ENCODE measurements around the gene UVRAG.

The UVRAG gene

DNA sequence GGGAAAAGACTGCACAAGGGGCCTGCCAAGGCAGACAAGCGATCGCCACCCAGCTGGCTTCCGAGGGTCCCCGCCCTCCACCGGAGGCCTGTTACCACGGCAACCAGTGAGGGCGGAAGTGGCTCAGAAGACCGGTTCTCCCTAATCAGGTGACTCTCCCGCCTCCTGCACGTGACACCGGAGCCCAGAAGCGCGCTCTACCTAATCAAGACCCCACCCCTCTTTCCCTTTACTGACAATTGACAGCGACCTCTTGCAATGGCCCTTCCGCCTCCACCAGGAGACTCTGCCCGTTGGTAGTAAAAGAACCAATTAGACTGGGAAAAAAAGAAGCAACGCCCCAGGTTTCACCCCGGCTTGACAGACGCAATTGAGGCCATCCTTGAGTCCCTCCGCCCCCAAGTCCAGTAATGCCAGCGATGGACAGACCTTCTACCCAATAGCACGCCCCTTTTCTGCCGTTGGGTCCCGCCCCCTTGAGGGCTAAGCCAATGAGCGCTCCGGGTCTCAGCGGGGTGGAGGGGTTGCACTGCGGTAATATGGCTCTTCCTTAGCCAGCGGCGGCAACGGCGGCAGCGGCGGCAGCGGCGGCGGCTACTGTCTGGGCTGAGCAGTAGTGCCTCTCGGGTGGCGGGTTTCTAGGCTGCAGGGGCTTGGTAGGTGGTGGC lies at the start of gene UVRAG:
Gene UVRAG (plus strand): TSS at position 534 of the 668 bp plus-strand sequence. CDS start 198 bp downstream, outside the sequence.
- peak; percentile 96 for DNase-seq (ENCODE audit: low read depth)

DNA sequence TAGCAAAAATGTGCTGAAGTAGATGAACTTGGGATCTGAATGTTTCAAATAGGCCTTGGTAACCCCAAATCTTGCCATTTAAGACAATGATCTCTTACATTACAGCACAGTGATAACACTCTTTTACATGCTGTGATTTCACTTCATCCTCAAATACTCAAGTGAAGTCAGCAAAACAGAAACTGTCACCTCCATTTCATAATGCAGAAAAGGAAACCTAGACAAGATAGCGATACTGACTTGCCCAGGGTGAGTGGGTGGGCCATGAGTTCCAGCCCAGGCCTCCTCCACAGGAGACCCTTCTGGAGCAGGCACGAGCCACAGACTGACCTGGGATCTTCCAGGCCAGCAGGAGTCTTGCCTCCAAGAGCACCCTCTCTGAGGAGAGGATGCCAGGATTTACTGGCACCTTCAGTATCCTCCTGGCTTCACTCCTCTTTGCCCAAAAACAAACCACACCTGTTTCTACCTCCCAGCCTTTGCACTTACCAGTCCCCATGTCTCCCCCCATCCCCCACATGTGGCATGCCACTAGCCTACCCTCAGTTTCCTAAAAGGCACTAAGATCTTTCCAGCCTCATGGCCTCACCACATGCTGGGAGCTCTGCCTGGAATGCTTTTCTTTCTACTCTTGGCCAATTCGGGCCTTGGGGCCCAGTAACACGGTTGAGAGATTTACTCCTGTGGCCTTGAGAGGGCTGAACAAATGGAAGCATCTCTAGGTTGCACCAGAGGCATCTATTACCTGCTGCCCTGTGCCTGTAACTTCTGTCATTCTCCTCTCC lies 48.4 kb upstream of the UVRAG start:
- DNase-seq (ENCODE audit: low read depth) = no peak

DNA sequence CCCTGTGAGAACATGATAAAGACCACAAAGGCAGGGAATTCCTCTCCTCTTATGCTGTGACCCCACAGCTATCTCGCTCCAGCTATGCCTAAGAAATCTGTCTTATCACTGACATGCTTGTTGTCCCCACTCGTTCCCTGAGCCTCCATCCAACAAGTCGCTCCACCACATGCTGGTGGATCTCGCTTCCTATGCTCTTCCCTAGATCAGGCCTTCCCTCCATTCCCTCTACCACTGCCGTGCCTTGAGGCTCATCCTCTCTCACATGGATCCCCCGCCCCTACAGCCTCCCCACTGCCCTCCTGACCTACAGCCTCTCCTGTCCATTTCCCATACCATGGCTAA lies 47.8 kb upstream of the UVRAG start:
- DNase-seq (ENCODE audit: low read depth) = no peak

DNA sequence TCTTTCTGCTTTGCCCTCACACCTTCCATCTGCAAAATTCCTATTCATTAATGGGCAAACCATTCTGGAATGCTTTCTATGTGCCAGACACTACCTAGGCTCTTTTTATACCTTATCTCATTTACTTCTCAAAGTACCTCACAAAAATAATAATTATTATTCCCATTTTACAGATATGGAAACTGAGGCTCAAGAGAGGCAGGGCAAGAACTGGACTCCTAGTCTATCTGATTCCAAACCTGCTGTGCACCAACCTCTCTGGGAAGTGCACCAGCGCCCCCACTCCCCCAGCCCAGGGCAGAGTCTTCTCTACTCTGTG lies 47.3 kb upstream of the UVRAG start:
- DNase-seq (ENCODE audit: low read depth) = no peak

DNA sequence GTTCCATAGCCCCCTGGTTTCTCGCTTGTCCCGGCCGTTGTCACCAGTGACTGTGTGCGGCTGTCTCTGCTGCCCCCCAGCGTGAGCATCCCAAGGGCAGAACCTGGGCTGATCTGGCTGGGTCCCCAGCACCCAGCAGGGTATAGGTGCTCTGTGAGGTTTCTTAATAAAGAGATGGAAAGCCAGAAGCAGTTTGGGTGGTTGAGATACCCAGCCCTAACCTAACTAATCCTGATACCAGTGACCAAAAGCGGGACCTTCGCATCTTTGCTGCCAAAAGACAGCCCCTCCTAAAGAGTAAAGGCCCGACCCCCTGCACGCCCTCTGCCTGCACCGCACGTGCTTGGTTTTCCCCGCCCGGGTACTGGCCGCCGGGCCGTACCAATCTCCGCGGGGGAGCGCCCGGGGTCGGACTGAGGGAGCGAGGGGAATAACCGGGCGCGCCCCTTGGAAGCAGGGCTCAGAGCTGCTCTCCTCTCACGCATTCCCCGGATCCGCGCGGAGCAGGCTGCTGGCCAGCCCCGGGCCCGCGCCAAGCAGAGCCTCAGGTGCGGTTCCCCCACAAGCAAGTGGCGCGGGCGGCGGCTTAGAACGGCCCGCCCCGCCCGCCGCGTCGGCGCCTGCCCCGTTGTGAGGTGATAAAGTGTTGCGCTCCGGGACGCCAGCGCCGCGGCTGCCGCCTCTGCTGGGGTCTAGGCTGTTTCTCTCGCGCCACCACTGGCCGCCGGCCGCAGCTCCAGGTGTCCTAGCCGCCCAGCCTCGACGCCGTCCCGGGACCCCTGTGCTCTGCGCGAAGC lies 46.7 kb upstream of the UVRAG start, which contains the start of gene DGAT2:
Gene DGAT2 (plus strand): TSS at position 667 of the 797 bp plus-strand sequence. CDS start 214 bp downstream, outside the sequence.
- DNase-seq (ENCODE audit: low read depth) = peak; percentile 48

DNA sequence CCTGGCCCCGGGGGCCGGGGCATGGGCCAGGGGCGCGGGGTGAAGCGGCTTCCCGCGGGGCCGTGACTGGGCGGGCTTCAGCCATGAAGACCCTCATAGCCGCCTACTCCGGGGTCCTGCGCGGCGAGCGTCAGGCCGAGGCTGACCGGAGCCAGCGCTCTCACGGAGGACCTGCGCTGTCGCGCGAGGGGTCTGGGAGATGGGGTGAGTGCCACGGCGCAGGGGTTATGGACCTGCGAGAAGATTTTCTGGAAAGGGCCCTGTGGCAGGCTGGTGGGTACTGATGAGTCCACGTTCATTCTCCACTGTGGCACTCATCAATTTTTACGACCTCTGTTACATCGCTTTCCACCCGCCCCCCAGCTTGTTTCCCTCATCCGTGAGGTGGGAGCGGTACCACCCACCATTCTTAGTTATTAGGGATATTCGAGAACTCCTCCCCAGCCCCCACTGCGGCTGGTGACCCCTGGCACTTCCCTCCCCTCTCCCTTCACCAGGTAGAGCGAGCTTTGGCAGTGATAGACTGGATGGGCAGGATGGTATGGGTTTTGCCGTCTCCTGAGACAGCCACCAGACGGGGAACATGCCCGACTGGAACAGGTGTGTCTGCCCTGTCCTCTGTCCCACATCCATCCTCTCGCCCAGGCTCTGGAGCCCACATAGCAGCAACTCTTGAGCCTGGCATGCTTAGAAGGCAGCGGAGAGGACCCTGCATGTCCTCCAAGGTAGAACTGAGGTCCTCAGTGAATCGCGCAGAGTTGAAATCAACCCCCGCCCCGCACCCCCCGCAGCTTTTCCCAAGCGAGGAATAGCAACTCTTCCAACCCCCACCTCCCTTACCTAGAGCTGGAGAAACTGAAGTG lies 45.9 kb upstream of the UVRAG start:
- no peak for DNase-seq (ENCODE audit: low read depth)

DNA sequence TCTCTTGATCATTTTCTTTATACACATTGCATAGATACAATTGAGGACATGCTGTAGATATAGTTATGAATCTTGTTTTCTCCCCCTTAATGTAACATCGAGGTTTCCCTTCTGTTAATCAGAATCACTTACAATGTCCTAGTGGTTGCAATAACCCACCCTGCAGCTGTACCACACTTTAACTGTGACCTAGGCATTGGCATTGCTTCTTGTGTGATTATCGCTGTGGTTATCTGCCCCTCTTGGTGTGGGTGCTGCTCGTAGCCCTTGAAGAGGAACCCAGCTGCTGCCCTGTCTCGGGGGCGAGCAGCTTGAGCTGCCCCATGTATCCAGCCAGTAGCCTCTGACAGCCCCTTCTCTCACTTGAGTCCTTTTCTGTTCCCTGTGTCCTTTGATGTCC lies 44.9 kb upstream of the UVRAG start:
- DNase-seq (ENCODE audit: low read depth) = no peak

DNA sequence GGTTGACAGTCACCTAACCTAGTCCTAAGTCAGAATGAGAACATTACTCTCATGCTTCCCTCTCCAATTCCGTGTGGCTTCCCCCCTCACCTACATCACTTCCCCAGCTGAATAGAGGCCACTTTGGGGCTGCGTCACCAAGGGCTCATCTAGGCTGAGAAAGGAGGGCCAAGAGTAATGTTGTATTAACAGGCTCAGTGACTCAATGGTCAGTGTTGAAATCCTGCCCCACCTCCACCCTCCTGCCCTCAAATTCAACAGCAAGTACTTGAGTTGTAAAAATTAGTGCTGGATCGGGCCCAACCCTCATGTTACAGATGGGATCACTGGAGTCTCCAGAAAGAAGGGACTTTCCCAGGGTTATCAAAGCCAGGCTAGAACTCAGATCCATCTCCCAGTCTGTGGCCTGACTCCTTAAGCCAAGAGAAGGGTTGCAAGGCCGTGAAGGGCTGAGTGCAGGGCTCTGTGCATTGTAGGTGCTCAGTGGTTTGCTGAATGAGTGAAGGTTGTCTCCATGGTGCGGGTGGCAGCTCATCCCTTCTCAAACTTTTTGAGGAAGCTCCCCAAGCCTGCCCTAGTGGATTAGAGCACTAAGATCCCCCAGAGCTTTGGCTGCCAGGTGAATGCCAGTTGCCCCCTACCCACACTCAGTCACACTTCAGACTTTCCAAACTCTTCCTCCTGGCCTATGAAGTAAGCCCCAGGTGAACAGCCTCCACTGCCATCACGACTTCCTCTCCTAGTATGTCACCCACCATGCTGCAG lies 43.2 kb upstream of the UVRAG start:
- DNase-seq (ENCODE audit: low read depth) = no peak

DNA sequence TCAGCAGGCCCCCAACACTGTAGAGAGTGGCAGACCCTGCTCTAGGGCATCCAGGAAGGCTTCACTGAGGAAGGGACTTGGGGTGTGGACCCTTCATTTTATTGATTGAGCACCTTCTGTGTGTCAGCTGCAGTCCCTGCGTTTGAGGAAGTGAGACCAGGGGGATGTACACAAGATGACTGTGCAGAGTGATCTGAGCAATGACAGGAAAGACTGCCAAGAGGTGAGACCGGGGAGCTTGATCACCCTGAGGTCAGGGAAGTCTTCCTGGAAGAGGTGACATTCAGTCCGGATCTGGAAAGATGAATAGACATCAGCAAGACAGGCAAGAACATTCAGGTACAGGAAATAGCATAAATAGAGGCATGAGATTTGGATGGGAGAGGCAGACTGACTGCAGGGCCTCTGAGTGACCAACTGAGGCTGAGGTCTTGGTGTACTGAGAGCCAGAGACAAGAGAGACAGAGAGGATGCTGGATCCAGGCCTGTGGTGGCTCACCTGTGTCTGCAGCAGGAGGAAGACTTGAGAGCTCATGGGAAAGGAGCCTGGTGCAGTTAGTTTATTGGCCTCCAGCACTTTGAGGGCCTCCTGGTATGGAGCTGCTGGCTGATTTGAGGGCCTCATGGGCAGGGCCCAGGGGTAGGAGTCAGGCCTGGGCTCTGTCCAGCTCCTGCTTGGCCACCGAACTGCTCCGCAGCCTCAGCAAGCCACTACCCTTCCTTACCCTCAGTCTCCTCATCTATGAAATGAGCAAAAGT lies 41.2 kb upstream of the UVRAG start:
- DNase-seq (ENCODE audit: low read depth) = no peak

DNA sequence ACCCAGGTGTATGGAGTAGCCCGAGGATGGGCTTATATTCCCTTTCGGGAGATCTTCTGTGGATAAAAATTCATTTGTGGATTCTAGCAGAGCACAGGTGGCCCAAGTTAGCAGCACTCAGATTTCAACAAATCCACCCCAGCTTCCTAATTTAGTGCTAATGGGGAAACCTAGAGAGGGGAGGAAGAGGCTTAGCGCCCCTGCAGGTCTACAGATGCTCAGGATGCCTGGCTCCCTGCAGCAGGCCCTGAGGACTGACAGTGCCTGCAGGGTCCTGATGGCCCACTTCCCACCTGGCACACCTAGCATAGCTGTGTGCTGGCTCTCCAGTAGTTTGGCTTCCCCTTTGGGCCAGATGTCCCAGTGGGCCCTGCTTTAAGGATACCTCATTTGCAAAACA lies 40.0 kb upstream of the UVRAG start:
- no peak for DNase-seq (ENCODE audit: low read depth)

DNA sequence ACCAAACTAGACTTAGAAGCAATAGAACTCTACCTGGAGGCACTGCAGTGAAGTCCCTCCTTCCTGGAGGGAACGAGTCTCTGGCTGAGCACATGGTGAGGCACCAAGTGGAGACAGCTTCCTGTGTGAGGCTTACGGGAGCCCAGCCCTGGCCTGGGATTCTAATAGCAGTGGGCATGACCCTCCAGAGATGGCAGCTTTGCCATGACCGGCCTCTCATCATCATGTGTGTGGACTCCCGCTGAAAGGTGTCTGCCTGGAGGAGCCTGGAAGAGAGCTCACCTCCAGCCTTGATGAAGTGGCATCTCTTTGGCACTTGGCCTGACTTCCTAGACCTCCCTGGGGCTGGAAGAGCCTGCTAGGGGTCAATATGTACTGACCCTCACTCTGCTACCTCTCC lies 38.5 kb upstream of the UVRAG start:
- no peak for DNase-seq (ENCODE audit: low read depth)

DNA sequence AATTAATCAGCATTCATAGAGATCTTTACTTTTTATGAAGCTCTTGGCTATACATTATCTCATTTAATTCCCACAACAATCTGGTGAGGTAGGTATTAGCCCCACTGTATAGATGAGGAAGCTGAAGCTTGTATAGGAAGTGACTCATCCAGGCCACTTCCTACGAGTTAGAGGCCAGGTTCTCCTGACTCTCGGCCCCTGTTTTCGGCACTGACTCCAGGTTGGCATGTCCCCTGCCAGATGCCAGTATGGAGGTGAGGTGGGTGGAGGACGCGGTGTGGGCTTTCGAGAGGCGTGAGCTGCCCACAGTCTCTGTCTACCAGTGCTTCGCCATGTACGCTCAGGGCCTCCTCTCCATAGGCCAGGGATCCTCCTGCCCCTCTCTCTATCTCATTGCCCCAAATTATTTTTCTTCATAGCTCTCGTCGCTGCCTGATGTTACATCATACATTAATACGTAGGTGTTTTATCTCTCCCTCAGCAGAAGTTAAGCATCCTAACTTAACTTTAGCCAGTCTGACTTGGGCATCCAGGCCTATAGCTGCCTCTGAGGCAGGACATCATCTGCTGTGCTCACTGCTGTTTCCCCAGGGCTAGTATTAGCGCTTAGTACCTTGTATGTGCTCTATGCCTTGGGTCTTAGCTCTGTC lies 37.4 kb upstream of the UVRAG start:
- DNase-seq (ENCODE audit: low read depth) = no peak

DNA sequence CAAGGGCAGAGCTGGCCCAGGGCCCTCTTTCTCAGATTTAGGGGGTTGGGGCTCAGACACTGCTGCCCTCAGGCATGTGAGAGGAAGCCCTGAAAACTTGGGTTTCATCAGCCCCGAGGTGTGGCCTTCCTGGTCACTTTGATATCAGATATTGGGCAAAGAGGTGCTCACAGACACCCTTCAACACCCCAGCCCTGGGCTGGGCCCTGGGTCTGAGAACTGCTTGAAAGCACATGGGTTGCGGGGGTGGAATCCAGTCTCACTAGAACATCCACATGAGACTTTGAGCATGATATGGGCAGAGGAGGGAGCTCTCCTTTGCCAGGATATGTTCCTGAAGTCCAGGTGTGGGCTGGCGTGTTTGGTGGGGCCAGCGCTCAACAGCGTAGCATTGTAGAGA lies 36.0 kb upstream of the UVRAG start:
- no peak for DNase-seq (ENCODE audit: low read depth)

DNA sequence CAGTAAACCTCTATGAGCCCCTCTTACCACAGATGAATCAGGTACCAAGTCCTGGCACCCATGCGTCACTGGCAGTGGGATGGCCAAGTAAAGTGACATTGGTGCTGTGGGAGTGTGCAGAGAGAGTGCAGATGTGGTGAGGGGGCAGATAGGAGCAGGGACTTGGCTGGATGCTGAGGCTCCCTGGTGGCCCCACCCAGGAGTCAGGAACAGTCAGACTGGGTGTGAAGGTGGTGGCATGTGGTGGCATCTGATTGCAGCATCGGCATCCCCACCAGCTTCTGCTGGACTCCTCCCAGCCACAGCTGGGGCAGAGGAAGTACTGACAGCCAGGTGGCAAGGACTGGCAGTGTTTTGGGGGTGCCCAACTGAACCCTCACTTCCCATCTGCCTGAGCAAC lies 35.0 kb upstream of the UVRAG start:
- DNase-seq (ENCODE audit: low read depth) = no peak

DNA sequence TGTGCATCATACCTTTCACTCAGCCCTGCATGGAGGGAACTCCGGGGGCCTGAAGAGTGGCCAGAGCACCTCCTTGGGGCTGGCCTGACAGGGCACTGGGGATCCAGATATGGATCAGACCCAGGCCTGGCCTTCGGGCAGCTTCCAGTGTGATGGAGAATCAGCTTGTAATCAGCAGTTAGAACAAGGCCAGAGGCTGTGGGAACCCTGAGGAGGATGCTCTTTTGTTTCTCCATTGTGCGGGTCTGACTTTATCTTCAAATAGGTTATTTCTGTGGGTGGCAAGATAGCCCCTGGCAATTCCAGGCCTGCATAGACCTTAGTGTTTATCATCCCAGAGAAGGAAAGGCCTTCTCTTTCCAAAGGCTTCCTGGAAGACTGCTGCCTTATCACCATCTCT lies 34.1 kb upstream of the UVRAG start:
- DNase-seq (ENCODE audit: low read depth) = no peak

DNA sequence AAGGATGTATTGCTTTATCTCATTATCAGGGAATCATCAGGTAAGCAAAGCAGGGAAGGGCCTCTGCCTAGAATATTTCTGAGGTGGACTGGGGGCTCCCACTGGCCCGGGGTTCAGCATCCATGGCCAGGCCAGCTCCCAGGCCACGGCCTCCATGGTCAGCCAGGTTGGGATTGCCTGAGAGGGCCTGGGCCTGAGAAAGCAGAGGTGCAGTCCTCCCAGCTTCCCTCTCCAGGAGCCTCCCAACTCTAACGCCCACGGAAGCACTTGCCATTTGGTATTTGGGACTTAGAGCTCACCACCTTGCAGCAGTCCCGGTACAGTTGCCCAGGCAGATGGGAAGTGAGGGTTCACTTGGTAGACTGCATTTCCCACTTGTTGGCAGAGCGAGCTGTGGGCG lies 33.7 kb upstream of the UVRAG start:
- DNase-seq (ENCODE audit: low read depth) = no peak

DNA sequence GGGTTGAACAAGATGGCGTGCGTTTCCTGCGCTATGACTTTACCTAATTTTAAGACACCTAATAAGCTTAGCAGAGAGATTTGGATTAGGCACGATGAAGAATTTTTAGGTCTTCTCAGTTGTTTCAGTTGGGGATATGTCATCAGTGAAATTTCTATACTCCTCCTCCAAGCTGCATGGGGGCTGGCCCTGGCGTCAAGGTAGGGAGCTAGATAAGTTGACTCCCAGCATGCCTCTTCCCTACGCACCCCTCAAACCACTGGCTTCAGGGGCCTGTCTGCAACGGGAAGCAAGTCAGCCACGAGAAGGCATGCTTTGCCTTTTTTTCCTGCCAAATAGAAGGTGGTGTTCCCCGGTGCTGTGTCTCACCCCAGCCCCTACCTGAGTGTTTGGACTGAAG lies 33.2 kb upstream of the UVRAG start:
- DNase-seq (ENCODE audit: low read depth) = no peak

DNA sequence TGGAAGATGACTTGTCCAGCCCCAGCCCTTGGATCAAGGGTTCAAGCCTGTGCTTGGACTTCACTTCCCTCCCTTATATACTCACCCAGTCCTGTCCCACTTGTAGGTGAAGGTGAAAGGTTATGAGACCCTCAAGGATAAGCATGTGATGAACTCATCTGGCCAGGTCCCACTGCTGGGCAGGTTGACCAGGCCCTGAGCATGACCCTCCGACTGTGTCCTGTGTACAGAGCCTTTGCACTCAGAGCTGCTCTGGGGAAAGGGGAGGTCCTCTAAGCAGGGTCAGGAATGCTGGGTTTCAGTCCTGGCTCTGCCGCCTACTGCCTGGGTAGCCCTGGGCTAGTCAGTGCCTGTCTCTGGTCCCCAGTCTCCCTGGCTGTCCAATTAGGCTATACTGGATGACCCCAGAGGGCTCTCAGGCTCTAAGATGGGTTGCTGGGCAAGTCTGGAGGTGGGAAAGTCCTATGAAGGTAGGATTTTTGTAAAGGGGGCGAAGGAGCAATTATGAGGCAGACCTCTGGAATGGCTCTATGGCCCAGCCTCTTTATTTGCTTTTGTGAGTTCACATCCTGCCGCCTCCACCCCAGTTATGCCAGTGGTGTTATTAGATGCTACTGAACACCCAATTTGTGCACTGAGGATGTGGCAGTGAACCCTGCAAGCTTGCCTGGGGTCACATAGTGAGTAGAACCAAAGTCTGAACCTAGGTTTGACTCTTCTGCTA lies 32.3 kb upstream of the UVRAG start:
- DNase-seq (ENCODE audit: low read depth) = no peak

DNA sequence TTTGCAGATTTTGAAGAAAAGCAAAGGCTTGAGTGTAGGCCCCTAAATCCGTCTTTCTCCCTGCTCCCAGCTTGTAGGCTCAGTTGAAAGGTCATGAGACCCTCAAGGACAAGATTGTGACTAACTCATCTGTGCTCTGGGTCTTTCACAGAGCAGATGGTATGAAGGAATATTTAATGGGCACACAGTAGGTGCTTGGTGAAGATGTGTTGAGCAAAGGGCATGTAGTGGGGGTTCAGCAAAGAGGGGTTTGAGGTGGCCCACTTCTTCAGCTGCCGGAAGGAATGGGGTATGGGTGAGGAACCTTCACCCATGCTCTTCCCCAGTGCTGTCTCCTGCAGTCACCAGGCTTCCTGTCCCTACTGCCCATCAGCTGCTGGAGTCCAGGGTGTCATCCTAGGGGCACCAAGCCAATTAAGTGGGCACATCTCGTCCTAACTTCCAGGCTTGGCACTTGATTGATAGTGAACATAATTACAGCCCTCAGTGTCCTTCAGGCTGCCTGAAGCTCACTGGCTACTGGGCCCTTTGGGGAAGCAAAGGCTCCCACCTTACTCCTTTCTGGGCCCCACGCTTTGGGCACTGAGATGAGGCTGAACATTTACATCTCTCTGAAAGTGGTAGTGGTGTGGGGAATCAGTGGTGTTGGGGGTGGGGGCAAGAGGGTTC lies 31.5 kb upstream of the UVRAG start:
- no peak for DNase-seq (ENCODE audit: low read depth)

All from activated T-helper 1 cell treated with Interleukin-2 at 50 U/mL for 16 hours (primary cell).